ENCODE results near the gene P4HTM. TPM values are rescaled to one million over a fixed set of nuclear protein-coding genes. Genes with fewer than 3 reads are reported as not detected.

Gene P4HTM
- total and polyA plus RNA-seq, 2 of the 8 experiments (the other 6 are each of a cell fraction or from before 2014, with no cell fraction given), result 19.1 to 25.4 TPM

GRCh38 chr3:48960841-48961413 is 29.1 kb upstream of the P4HTM start (continued):
- TF ChIP-seq TAF1 (IDR thresholded peaks at IDR 0.05; ENCODE audit: low read depth, low read length), result no peak
- TF ChIP-seq SUZ12 (IDR thresholded peaks at IDR 0.05; ENCODE audit: low read length), result no peak
- TF ChIP-seq SP2 (IDR thresholded peaks at IDR 0.05; ENCODE audit: low read length), result no peak
- no peak for TF ChIP-seq ASH2L (IDR thresholded peaks at IDR 0.05; ENCODE audit: low read length)
- no peak for TF ChIP-seq JUN (IDR thresholded peaks at IDR 0.05; ENCODE audit: low read depth, low read length)
- TF ChIP-seq TEAD4 (IDR thresholded peaks at IDR 0.05; ENCODE audit: low read depth, low read length), result no peak

All from H1 (cell line).